ENCODE measurements around the gene YPEL1.

The YPEL1 gene

GRCh38 chr22:21738966-21739365 lies 3.4 kb upstream of the YPEL1 start:
- TF ChIP-seq, protein P1, sequence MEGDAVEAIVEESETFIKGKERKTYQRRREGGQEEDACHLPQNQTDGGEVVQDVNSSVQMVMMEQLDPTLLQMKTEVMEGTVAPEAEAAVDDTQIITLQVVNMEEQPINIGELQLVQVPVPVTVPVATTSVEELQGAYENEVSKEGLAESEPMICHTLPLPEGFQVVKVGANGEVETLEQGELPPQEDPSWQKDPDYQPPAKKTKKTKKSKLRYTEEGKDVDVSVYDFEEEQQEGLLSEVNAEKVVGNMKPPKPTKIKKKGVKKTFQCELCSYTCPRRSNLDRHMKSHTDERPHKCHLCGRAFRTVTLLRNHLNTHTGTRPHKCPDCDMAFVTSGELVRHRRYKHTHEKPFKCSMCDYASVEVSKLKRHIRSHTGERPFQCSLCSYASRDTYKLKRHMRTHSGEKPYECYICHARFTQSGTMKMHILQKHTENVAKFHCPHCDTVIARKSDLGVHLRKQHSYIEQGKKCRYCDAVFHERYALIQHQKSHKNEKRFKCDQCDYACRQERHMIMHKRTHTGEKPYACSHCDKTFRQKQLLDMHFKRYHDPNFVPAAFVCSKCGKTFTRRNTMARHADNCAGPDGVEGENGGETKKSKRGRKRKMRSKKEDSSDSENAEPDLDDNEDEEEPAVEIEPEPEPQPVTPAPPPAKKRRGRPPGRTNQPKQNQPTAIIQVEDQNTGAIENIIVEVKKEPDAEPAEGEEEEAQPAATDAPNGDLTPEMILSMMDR (IDR thresholded peaks at IDR 0.05; ENCODE audit: low read depth, low read length, missing control alignments) = no peak
- no peak overlapping the region for H3K4me3 ChIP-seq (ENCODE audit: low read depth, low read length)
- DNase-seq (ENCODE audit: low read depth) = no peak

DNA sequence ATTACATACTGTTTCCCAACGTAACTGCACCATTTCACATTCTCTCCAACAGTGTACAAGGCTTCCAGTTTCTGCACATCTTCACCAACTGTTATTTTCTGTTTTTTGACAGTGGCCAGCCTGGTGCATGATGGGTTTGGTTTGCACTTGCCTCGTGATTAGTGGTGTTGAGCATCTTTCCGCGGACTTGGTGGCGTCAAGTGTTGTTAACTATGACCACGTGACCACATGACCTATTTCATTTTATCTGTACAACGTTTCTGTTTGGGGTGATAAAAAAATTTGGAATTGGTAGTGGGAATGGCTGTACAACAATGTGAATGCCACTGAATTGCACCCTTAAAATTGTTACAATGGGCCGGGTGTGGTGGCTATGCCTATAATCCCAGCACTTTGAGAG lies 2.5 kb upstream of the YPEL1 start:
- TF ChIP-seq, protein P1 (IDR thresholded peaks at IDR 0.05; ENCODE audit: low read depth, low read length, missing control alignments) = no peak
- no peak overlapping the region for H3K4me3 ChIP-seq (ENCODE audit: low read depth, low read length)
- DNase-seq (ENCODE audit: low read depth) = no peak

- TF ChIP-seq, protein P1 (IDR thresholded peaks at IDR 0.05; ENCODE audit: low read depth, low read length, missing control alignments) = no peak
- no peak for DNase-seq (ENCODE audit: low read depth)
- H3K4me3 ChIP-seq (ENCODE audit: low read depth, low read length) = no peak overlapping the region
Observed at GRCh38 chr22:21736948-21737347, 1.4 kb upstream of the YPEL1 start.

- DNase-seq (ENCODE audit: low read depth) = no peak
- TF ChIP-seq, protein P1 (IDR thresholded peaks at IDR 0.05; ENCODE audit: low read depth, low read length, missing control alignments) = no peak
- H3K4me3 ChIP-seq (ENCODE audit: low read depth, low read length) = peak overlapping the region; percentile 34; the same call in 1 of the 2 replicates
Observed at GRCh38 chr22:21736084-21736642, 569 bp upstream of the YPEL1 start.

DNA sequence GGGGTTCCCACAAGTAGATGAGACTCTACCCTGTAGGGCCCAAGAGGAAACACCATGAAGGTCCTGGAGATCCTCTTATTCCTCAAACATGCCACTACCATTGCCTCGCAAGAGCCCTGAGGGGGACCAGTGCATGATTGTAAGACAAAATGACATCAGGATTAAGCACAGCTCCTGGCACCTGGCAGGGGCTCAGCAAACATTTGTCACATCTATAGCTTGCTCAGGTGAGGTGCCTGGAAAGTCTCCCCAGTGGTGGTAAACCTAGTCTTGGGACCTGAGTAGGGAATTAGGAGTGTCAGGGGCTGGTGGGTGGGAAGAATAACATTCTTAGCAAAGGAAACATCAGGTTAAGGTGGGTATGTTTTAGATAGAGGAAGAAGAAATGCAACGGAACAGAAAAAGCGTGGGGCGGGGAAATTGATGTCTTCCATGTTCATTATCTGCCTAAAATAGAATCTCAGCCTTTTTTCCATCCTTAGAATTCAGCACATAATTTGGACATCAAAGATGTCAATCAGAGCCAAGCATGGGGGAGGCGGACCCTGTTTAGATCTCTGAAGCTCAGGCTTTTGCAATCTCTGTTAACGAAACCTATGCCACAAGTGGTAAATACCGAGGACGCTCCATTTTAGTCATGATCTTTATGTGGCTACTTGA lies 924 bp downstream of the YPEL1 start:
- H3K4me3 ChIP-seq (ENCODE audit: low read depth, low read length) = peak overlapping the region; percentile 49
- DNase-seq (ENCODE audit: low read depth) = no peak
- TF ChIP-seq, protein P1 (IDR thresholded peaks at IDR 0.05; ENCODE audit: low read depth, low read length, missing control alignments) = no peak

- TF ChIP-seq, protein P1 (IDR thresholded peaks at IDR 0.05; ENCODE audit: low read depth, low read length, missing control alignments) = no peak
- H3K4me3 ChIP-seq (ENCODE audit: low read depth, low read length) = no peak overlapping the region
- DNase-seq (ENCODE audit: low read depth) = no peak
Observed at GRCh38 chr22:21731503-21731902, 4.1 kb downstream of the YPEL1 start.
